Neural crest cell (in vitro differentiated cells): ENCODE measurements around the gene SMIM11. TPM values are rescaled to one million over a fixed set of nuclear protein-coding genes. Genes with fewer than 3 reads are reported as not detected.

Experiments used
- DNase-seq: peaks from one replicate; pipeline ENCODE4 v3.0.0; 2021; ENCODE audit warnings: low read depth, mixed read lengths, low spot score
- H3K27ac Mint-ChIP-seq: one replicate; pipeline ENCODE4 v1.8.0; 2021; ENCODE audit warnings: mild to moderate bottlenecking, mixed read lengths; ENCODE audit not compliant: unreplicated experiment
- H3K27me3 Mint-ChIP-seq: 2 replicates; pipeline ENCODE4 v1.8.0; 2021; ENCODE audit warnings: low read depth, mild to moderate bottlenecking, mixed read lengths
- H3K36me3 Mint-ChIP-seq: 2 replicates; pipeline ENCODE4 v1.8.0; 2021; ENCODE audit warnings: low read depth, mild to moderate bottlenecking, mixed read lengths
- H3K4me1 Mint-ChIP-seq: 2 replicates; pipeline ENCODE4 v1.8.0; 2021; ENCODE audit warnings: mixed read lengths
- H3K4me3 Mint-ChIP-seq: one replicate; pipeline ENCODE4 v1.8.0; 2021; ENCODE audit warnings: mild to moderate bottlenecking, mixed read lengths
- H3K9me3 Mint-ChIP-seq: 2 replicates; pipeline ENCODE4 v1.8.0; 2021; ENCODE audit warnings: mixed read lengths
- CTCF ChIP-seq: fragments of 200-600 bp; sonication (generic); conservative IDR thresholded peaks from 2 replicates; pipeline ENCODE4 v1.5.0; 2021; ENCODE audit warnings: antibody characterized with exemption, mild to moderate bottlenecking
- total RNA-seq: library from RNA; stranded (reverse); gene quantifications from 2 replicates; pipeline ENCODE4 v1.2.1, GENCODE V29; 2021

SMIM11 gene
- total RNA-seq, 1 donor from 2014 or later = 16.7 TPM

GRCh38 chr21:34342476-34342875, 32.8 kb upstream of the SMIM11 start:
- Mint-ChIP-seq H3K4me1 (peaks cover 21% of the 10 kb centered on the region), H3K36me3 (no peaks in the 10 kb centered on the region), H3K27ac (no peak overlapping the region), H3K4me3 (no peak overlapping the region), H3K27me3 (no peaks in the 10 kb centered on the region), H3K9me3 (no peaks in the 10 kb centered on the region)
- TF ChIP-seq CTCF = no peak
- no peak for DNase-seq

- no peak overlapping the region for H3K27ac Mint-ChIP-seq
- no peak overlapping the region for H3K4me3 Mint-ChIP-seq
- no peak for DNase-seq
Observed at GRCh38 chr21:34343347-34343746, 32.0 kb upstream of the SMIM11 start.

GRCh38 chr21:34343838-34344381, 31.4 kb upstream of the SMIM11 start:
- no peak for DNase-seq
- peaks cover 27% of the 10 kb centered on the region for H3K4me1 Mint-ChIP-seq
- H3K9me3 Mint-ChIP-seq = peaks cover 3% of the 10 kb centered on the region
- TF ChIP-seq CTCF = no peak
- H3K27ac Mint-ChIP-seq = peak overlapping the region; percentile 75
- no peak overlapping the region for H3K4me3 Mint-ChIP-seq
- no peaks in the 10 kb centered on the region for H3K36me3 Mint-ChIP-seq
- H3K27me3 Mint-ChIP-seq = no peaks in the 10 kb centered on the region

More at GRCh38 chr21:34343347-34343746, 32.0 kb upstream of the SMIM11 start:
- Mint-ChIP-seq H3K4me1 (peaks cover 27% of the 10 kb centered on the region), H3K27me3 (no peaks in the 10 kb centered on the region), H3K9me3 (peaks cover 3% of the 10 kb centered on the region), H3K36me3 (no peaks in the 10 kb centered on the region)
- no peak for TF ChIP-seq CTCF

- peak overlapping the region; percentile 75 for H3K27ac Mint-ChIP-seq
- TF ChIP-seq CTCF = no peak
- peaks cover 3% of the 10 kb centered on the region for H3K9me3 Mint-ChIP-seq
- no peaks in the 10 kb centered on the region for H3K36me3 Mint-ChIP-seq
- H3K27me3 Mint-ChIP-seq = no peaks in the 10 kb centered on the region
- no peak for DNase-seq
- peaks cover 27% of the 10 kb centered on the region for H3K4me1 Mint-ChIP-seq
- no peak overlapping the region for H3K4me3 Mint-ChIP-seq
Observed at GRCh38 chr21:34344584-34344983, 30.7 kb upstream of the SMIM11 start.

- no peaks in the 10 kb centered on the region for H3K36me3 Mint-ChIP-seq
- H3K4me3 Mint-ChIP-seq = no peak overlapping the region
- H3K9me3 Mint-ChIP-seq = peaks cover 3% of the 10 kb centered on the region
- DNase-seq = no peak
- TF ChIP-seq CTCF = no peak
- H3K27me3 Mint-ChIP-seq = no peaks in the 10 kb centered on the region
- no peak overlapping the region for H3K27ac Mint-ChIP-seq
- peaks cover 27% of the 10 kb centered on the region for H3K4me1 Mint-ChIP-seq
Observed at GRCh38 chr21:34345091-34345871, 30.0 kb upstream of the SMIM11 start.
